Peyer's patch (tissue), 4 donors: ENCODE measurements around the gene RTEL1. TPM values are rescaled to one million over a fixed set of nuclear protein-coding genes. Genes with fewer than 3 reads are reported as not detected.

Experiments
- DNase-seq, 3 donors: peaks; one replicate each; pipeline ENCODE4 v3.0.0-alpha.2; 2017 to 2019
- H3K27ac ChIP-seq, 4 donors: fragments of 200-600 bp; sonication (generic); one replicate each; pipeline ENCODE4 v1.5.1; 2016 to 2019
- H3K27me3 ChIP-seq, 2 donors: fragments of 200-600 bp; sonication (generic); one replicate each; pipeline ENCODE4 v1.5.1; 2019
- H3K36me3 ChIP-seq, 3 donors: fragments of 200-600 bp; sonication (generic); one replicate each; pipeline ENCODE4 v1.5.1; 2016 to 2019
- H3K4me1 ChIP-seq, 4 donors: fragments of 200-600 bp; sonication (generic); one replicate each; pipeline ENCODE4 v1.5.1; 2016 to 2019
- H3K4me3 ChIP-seq, 4 donors: fragments of 200-600 bp; sonication (generic); 1 replicate in 3 of 4; 2 replicates in 1 of 4; pipeline ENCODE4 v1.5.1; 2016 to 2019; ENCODE audit warnings: mild to moderate bottlenecking in 1 of 4
- H3K9me3 ChIP-seq, 4 donors: fragments of 200-600 bp; sonication (generic); one replicate each; pipeline ENCODE4 v1.5.1; 2016 to 2019; ENCODE audit warnings: mild to moderate bottlenecking in 1 of 4
- CTCF ChIP-seq, 6 experiments: fragments of 450-650 bp in 4 of 6; fragments of 200-600 bp in 2 of 6; sonication (generic) in 1 of 6; IDR thresholded peaks; one replicate each; pipeline ENCODE4 v1.5.1; 2017 to 2019; ENCODE audit warnings: antibody characterized with exemption in 6 of 6, mild to moderate bottlenecking in 3 of 6, moderate library complexity in 1 of 6
- POLR2A ChIP-seq, 2 donors: fragments of 450-650 bp; IDR thresholded peaks; one replicate each; pipeline ENCODE4 v1.5.1; 2017; ENCODE audit warnings: antibody characterized with exemption in 2 of 2, mild to moderate bottlenecking in 2 of 2, moderate library complexity in 2 of 2
- total RNA-seq, 4 donors: library from RNA; depleted of rRNA; stranded (reverse); fragments of >200 nt; gene quantifications; one replicate each; pipeline ENCODE4 v1.1.0, GENCODE V29; 2016

The RTEL1 gene
- total RNA-seq, 4 donors from 2014 or later: 25.6 to 61.1 (median 30.2) TPM

- no peak overlapping the region for H3K4me3 ChIP-seq
- DNase-seq: peak in 1 of 3 donors; percentile 57
- H3K36me3 ChIP-seq: peaks cover 0 to 12% (median 0%) of the 10 kb centered on the region in 3 donors
- H3K27ac ChIP-seq: no peak overlapping the region
- peaks cover 8 to 54% (median 13%) of the 10 kb centered on the region in 4 donors for H3K4me1 ChIP-seq
- no peak for TF ChIP-seq CTCF (IDR thresholded peaks at IDR 0.05)
- no peak for TF ChIP-seq POLR2A (IDR thresholded peaks at IDR 0.05)
- H3K9me3 ChIP-seq: no peaks in the 10 kb centered on the region
- no peaks in the 10 kb centered on the region for H3K27me3 ChIP-seq
These were observed 33.8 kb downstream of the RTEL1 start for GRCh38 chr20:63691711-63692435.

GRCh38 chr20:63692436-63693082, 34.4 kb downstream of the RTEL1 start:
- H3K27ac ChIP-seq: no peak overlapping the region

GRCh38 chr20:63693083-63693732, 35.1 kb downstream of the RTEL1 start:
- no peak overlapping the region for H3K27ac ChIP-seq
- H3K36me3 ChIP-seq: peaks cover 0 to 12% (median 0%) of the 10 kb centered on the region in 3 donors
- TF ChIP-seq CTCF (IDR thresholded peaks at IDR 0.05) (no peak), POLR2A (IDR thresholded peaks at IDR 0.05) (no peak)
- peak in 1 of 3 donors; percentile 47 for DNase-seq
- H3K4me3 ChIP-seq: no peak overlapping the region
- H3K27me3 ChIP-seq: no peaks in the 10 kb centered on the region
- no peaks in the 10 kb centered on the region for H3K9me3 ChIP-seq
- H3K4me1 ChIP-seq: peaks cover 9 to 54% (median 15%) of the 10 kb centered on the region in 4 donors

More at GRCh38 chr20:63692436-63693082, 34.4 kb downstream of the RTEL1 start:
- peaks cover 0 to 12% (median 0%) of the 10 kb centered on the region in 3 donors for H3K36me3 ChIP-seq
- TF ChIP-seq POLR2A (IDR thresholded peaks at IDR 0.05): no peak
- TF ChIP-seq CTCF (IDR thresholded peaks at IDR 0.05): peak in 1 of 6 experiments; percentile 12
- peaks cover 9 to 54% (median 15%) of the 10 kb centered on the region in 4 donors for H3K4me1 ChIP-seq
- no peaks in the 10 kb centered on the region for H3K27me3 ChIP-seq
- H3K4me3 ChIP-seq: no peak overlapping the region
- DNase-seq: peak in 2 of 3 donors; percentile 48 to 55
- H3K9me3 ChIP-seq: no peaks in the 10 kb centered on the region

- Histone ChIP-seq H3K27me3 (no peaks in the 10 kb centered on the region), H3K36me3 (peaks cover 0 to 12% (median 0%) of the 10 kb centered on the region in 3 donors), H3K27ac (no peak overlapping the region), H3K9me3 (no peaks in the 10 kb centered on the region), H3K4me1 (peaks cover 9 to 56% (median 15%) of the 10 kb centered on the region in 4 donors), H3K4me3 (no peak overlapping the region)
- TF ChIP-seq CTCF (IDR thresholded peaks at IDR 0.05) (no peak), POLR2A (IDR thresholded peaks at IDR 0.05) (no peak)
- no peak for DNase-seq
These were observed 35.8 kb downstream of the RTEL1 start for GRCh38 chr20:63693733-63694583.
